Inflammatory macrophage treated with lipopolysaccharide for 1 hour (primary cell): ENCODE results near the gene CPNE5.

Experiments
- DNase-seq, 2 donors: peaks; one replicate each; pipeline ENCODE4 v3.0.0-alpha.2; 2020 to 2022

Gene CPNE5

DNA sequence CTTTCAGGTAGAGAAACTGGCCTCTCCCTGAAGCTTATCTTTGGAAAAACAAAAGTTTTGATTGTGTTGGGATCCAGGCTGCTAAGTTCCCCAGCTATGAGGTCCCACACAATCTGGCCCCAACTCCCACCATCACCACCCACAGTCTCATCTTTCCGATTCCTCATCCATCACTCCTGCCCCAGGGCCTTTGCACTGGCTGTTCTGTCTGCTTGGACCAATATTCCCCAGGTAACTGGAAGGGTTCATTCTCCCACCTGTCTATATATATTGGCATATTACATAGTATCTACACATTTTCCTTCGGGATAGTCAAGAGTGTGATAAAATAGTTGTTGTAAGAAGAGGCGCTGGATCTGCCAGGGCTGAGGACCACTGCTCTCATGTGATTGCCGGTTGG lies 52.0 kb downstream of the CPNE5 start:
- no peak for DNase-seq

DNA sequence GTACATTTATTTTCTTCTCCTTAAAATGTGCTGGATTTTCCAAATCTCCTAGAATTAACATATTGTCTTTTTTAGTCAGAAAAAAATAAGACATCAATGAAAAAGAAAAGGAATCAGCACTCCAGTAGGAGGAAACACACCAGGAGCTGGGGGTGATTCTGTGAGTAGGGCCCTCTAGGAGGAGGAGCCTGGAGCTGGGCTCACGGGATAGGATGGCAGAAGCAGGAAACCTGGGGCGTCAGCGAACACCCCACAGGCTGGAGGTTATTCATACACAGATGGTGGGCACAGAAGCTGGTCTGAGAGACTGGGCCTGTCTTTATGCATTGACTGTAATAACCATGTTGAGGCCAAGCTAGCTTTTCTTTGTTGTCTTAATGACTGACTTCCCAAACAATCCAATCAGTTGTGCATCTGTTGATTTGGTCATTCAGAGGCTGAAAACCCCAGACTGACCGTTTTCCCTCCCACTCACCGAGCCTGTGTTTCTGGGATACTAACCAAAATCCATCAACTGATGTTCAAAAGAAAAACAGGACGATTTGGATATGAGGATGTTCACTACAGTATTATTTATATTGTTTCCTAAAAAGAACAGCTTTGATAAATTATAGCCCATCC lies 53.1 kb downstream of the CPNE5 start:
- DNase-seq = no peak

DNA sequence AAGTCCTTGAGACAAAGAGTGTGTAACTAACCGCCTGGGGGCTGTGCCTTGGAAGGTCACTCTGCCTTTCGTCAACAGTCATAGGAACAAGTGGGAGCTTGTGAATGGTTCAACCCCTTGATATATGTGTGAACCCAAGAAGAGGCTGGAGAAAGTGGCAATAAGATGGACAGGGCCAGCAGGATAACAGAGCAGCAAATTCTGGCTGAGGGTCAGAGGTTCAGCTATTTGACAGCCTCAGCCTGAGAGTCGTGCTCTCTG lies 54.9 kb downstream of the CPNE5 start:
- DNase-seq = no peak

DNA sequence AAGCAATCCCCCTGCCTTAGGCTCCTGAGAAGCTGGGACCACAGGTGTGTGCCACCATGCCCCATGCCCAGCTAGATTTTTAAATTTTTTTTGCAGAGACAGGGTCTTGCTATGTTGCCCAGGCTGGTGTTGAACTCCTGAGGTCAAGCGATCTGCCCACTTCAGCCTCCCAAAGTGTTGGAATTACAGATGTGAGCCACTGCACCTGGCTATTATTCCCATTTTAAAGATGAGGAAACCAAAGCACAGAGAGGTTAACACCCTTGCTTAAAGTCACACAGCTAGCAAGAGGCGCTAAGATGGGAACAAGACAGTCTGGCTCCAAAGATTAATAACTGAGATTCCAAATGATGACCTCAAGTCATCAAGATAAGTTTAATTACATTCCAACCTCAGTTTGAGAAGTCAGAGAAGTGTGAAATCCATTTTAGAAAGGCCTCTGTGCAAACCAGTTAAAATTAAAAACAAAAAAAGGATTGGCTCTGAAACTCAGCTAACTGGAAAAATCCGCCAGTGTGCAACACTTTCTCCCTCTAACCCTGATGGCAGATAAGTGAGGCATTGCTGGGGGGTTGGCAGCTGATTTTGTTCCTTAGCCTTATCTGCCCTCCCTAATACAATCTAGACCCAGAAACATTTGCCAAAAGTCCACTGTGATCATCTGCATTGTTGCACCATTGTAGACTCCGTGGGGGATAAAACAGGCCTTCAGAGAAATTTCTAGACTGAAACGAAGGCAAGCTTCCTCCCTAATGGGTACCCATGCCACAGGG lies 55.5 kb downstream of the CPNE5 start:
- DNase-seq = no peak

DNA sequence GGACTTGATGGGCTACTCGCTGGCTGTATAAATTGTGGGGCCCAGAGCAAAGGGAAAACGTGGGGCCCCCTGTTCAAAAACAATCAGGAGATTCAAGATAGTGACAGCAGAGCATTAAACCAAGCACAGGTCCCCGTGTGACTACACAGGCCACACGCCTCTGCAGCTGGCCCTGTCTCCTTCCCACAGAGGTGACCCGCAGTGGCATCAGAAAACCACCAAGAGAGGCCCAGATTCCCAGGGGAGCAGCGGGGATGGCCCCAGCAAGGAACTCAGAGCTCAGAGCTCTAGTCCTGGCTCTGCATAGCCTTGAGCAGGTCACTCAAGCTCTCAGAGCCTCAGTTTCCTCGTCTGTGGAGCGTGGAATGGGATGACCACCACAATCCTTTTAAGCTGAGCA lies 57.6 kb downstream of the CPNE5 start:
- no peak for DNase-seq

DNA sequence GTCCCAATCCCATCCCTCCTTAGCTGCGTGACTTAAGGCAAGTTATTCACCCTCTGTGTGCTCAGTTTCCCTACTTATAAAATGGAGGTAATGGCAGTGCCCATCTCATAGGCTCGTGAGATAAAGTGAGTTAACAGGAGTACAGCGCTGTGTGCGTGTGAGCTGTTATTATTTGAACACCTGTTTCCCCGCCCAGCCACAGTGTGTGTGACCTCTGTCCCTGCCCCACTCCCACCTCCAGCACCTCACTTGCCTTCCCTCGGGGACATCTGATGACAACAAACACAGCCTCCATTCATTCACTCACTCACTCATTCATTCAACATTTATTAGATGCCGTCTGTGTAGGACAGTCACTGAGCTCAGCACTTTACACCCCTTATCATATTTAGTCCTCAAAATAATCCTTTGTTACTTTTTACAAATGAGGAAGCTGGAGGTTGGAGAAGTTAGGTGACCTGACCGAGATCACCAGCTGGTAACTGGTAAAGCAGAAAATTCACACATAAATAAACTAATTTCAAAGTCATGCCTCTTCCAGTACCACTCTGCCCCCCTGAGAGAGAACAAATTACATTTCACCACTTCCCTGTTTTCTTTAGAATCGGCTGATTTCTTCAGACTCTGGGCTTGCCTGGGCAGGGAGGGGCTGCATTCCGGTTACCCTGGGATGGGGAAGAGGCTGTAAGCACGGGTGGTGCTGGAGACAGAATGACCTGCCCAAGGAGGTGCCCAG lies 58.6 kb downstream of the CPNE5 start:
- peak in 1 of 2 donors; percentile 53 for DNase-seq

DNA sequence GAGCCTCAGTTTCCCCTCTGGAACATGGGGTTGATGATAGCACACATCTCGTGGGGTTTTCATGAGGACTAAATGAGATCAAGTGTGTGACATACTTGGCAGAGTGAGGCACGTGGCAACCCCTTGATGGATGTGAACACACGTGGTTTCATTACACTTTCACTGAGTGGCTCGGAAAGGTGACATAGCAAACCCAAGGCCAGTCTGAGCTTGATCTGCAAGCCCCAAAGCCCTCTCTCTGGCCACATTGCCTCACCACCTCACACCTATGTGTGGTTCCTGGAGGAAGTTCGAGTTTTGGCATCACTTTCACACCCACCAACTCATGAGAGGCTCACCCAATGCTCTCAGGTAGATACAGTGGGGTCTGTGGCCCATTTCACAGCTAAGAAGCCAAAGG lies 60.0 kb downstream of the CPNE5 start:
- DNase-seq = no peak

DNA sequence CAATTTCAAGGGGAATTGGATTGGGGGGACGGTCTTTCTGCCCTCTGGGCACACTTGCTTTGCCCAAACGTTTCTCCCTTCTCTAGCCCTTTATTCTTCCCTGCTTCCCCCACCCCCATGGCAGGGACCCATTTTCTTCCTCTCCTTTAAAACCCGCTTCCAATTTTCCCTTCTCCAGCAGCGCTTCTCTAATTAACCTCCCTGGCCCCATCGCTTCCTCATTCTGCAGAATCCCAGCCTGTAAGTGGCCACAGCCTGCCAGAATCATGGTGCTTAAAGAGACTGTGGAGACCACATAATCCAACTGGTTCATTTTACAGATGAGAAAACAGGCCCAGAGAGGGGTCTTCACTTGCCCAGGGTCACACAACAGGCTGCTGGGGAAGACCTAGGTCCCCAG lies 61.4 kb downstream of the CPNE5 start:
- DNase-seq = peak; percentile 31 to 56

DNA sequence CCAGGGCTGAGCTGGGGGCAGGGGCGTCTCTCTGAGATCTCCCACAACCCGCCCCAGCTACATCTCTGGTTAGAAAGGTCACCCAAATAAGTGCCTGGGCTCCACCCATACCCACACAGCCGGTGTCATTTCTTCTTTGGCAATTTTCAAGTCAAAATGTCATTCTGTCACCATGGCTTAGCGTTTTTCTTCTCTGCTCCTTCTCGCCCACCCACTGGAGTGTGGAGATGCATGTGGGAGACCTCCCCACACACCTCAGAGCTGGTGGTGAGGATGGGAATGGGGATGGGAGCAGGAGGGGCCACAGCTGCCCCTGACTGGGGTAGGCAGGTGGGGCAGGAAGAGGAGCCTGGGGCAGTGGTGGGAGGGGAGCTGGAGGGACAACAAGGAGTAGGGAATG lies 63.1 kb downstream of the CPNE5 start:
- no peak for DNase-seq

DNA sequence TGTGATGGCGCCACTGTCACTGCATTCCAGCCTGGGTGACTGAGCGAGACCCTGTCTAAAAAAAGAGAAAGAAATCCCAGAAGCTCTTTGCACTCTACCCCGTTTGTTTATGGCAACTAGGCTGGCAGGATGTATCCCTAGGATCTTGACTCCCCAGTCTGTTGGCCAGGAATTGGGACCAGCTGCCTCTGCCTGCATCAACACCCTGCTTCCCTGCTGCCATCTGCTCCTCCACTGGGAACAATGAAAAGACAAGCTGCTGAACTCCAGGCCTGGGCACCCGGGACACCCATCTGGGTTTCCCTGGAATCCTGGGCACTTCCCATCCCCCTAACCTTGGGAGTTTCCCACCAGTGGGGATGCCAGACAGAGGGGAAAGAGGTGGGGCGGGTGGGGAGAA lies 64.9 kb downstream of the CPNE5 start:
- no peak for DNase-seq

DNA sequence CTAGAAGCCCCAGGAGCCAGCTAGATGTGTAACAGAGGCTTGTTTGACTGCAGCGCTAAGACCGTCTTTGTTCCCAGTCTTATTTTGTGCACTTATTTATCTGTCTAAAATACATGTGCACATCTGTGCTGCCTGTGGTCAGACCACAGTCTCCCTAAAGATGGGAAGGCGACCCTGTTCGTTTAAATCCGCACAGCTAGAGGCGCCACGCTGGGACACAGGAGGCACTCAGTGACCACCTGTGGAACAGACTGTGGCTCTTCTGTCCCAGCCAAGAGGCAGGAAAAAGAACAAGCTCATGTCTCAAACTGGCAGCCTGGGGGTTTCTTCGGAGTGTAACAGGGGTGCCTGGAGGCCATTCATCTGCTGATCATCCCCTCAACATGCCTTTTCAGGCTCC lies 66.8 kb downstream of the CPNE5 start:
- DNase-seq = no peak

DNA sequence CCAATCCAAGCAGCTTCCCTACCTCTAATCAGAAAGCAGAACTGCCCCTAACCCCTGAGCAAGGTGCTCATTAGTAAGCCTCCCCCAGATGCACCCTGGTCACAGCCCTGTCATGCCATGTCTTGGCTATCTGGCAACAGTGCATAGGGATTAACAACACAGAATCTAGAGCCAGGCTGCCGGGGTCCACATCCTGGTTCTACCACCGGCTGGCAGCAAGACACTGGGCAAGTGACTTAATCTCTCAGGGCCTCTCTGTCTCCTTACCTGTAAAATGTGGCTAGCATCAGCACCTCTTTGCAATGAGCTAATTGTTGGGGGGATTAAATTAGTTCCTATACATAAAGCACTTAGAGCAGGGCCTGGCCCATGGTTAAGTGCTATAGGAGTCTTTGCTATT lies 68.1 kb downstream of the CPNE5 start:
- DNase-seq = no peak

DNA sequence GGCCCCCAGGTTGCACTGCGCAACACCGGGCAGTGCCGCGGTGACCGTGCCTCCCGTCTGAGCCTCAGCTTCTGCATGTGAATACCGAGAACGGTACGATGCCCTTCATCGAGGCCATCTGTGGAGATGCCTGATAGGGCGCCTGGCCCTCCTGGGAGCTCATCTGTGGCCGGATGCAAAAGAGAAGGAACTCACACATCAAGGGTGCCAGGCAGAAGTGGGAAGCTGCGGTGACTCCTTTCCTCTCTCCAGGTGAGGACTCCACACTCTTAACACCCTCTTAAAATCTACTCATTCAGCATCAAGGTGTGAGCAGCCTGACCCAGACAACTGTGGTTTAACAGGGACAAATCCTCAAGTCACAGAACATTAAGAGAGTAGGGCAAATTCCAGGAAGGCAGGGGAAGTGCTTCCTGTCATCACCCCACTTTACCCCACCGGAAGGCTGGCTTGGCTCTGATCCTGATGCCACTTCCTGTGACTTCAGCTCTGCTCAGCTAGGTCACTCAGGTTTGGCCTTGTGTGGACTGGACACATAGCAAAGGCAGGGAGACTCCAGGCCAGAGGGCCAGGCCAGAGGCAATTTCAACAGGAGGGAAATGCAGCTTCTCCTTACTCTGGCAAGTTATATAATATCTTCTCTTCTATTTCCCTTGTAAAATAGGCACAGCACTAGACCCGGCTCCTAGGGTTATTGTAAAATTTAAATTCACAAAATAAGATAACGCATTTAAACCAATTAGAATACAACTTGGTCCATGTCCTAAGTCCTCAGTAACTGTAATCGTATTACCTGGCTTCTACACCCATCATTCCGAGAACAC lies 69.4 kb downstream of the CPNE5 start:
- DNase-seq = no peak

DNA sequence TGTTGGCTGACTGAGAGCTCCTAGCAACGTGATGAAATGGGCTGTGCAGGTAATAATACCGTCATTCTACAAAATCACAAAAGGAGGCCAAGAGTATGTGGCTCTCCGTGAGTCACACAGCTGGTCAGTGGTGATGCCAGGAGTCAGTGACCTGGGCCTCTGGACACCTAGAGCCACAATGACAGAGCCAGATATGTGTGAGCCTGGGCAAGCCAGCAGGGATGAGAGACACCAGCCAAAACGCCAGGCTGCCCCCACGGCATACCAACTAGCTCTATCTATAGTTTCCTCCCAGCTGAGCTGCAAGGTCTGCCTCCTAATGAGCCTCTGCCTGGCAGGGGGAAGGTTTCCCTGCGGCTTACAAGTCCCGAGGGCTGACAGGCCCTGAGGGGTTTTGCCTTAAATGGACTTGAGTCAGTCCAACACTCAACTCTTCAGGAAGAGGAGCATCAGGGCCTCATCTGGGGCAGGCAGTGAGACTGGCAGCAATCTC lies 70.0 kb downstream of the CPNE5 start:
- DNase-seq = no peak

DNA sequence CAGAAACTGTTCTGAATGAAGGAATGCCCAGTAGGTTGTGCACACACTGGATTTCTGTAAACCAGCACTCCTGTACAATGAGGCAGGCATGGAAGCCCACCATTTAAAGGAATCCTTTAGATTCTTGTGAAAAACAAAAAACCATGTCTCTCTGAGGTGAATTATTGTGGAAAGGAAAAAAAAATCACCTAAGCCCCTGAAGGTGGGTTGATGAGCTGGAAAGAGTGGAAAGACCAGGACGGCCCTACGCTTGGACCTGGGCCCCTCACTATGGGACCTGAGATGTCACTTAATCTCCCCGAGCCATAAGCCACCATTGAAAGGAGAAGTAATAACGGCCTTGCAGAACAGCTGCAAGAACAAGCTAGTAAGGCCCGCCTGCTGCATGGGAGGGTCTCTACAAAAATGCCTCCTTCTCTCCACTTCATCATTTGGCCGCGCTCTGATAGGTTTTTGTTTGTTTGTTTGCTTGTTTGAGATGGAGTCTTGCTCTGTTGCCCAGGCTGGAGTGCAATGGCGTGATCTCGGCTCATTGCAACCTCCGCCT lies 72.8 kb downstream of the CPNE5 start:
- no peak for DNase-seq

DNA sequence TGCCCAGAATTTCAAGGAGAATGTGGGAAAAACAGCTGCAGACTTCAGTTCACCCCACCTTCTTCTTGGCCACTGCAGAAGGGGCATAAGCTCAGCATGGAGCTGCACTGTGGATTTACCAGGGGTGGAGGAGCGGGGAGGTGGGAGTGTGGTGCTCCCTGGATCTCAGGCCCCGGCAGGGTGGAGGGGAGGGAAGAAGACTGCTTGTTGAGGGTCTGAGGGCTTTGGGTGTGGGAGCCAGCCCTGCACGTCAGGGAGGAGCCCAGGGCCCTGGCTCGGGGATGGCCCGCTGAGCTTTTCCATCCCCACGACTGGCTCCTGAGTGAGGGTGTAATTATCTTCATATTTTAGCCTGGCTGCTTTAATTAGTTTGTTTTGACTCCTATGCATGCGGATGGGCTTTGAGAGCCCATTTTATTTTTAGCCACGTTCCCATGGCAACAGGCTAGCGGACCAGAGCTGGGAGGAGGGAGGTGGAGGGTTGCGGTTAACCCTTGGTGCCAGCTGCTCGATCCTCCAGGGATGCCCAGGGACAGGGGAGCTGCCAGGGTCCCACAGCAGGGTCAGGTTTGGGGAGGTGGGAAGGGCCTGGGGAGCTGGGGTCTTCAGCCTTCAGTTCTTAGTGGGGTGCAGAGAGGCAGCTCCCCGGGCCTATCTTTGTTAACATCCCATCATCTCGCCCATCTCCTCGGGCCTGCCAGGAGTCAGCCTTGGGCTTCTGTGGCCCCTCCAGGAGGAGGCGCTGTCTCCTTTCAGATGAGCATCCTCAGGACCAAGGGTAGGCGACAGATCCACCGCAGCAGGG lies 73.4 kb downstream of the CPNE5 start:
- peak; percentile 72 to 94 for DNase-seq

DNA sequence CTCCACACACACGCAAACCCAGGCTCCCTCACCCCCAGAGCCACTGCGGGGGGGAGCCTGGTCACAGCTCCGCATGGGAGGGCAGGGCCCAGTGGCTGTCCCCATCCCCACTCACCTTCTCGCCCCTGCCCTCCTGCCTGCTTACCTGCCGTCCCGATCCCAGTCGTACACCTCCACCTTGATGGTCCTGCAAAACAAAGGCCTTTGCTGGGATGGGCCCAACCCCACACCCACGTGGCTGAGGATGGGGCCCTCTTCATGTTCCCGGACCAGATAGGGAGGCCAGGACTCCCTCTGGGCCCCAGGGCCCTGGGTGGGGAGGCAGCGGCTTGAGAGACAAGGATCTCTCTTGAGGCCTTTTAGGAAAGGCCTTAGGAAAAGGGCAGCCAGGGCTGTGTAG lies 74.1 kb downstream of the CPNE5 start:
- DNase-seq = no peak

DNA sequence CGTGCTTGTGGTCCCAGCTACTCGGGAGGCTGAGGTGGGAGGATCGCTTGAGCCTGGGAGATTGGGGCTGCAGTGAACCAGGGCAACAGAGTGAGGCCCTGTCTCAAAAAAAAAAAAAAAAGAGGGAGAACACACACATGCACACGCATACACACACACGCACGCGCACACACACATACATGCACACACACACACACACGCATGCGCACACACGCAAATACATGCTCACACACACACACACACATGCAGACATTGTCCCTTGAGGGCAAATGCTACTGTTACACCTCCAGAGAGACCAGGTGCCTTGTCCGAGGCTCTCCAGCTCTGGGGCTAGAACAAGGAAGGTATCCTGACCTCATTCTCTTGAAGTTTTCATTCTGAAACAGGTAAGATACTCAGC lies 77.1 kb downstream of the CPNE5 start:
- DNase-seq = no peak

DNA sequence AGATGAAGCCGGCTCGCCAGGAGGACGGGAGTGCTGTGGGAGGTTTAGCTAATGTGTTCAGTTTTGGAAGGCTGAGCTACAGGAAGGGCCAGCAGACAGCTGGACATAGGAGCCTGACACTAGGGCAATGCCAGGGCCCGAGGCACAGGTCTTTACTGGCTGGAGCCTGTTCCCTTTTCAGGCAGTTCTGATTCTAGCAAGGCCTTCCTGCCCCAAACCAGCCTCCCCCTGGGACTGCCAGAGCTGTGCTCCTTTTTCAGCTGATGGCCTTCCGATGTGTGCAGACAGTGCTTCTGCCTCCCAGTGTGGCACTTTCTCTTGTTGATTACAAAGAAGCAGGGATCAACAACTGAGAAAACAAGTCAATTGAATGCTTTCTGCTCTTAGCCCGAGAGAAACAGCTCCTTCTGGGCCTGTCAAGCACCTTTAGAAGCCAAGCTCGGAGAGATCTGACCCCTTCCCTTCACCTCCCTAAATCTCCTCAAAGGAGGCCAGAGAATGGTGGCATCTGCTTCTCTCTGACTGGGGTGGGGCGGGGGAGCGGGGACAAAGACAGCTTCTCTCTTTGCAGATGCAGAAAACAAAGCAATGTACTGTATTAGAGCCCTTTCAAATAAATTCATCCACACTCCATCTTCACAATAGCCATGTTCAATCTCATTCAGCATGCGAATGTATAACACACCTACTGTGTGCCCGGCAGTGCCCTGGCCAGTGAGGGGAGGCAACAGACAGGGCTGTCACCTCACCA lies 78.4 kb downstream of the CPNE5 start:
- DNase-seq = no peak

DNA sequence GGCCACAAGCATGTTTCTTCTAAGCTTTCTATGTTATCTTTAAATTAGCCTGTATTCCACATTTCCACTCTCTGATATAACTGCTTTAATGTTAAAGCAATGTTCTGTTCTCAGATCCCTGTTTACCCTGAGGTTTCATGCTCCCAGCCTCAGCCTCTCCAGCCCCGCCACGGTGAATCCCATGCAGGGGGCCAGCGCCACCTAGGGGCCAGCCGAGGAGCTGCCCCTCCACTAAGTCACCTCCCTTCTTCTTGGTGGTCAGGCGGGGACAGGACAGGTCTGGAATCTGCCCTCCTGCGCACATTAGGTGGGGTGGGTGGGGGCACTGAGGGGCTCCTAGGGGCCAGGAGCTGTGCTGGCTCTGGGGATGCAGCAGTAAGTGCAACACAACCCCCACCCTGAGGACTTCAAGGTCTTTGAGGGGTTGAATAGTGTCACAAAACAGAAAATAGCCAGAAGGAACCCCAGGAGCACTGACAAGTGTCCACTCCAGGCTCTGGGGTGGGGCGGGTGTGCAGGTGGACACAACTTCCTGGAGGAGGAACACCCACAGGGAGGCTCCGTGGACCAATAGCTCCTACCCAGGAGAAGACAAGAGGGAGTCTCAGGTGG lies 80.0 kb downstream of the CPNE5 start:
- peak in 1 of 2 donors; percentile 89 for DNase-seq
